ENCODE data around the gene TESK2.

The TESK2 gene

DNA sequence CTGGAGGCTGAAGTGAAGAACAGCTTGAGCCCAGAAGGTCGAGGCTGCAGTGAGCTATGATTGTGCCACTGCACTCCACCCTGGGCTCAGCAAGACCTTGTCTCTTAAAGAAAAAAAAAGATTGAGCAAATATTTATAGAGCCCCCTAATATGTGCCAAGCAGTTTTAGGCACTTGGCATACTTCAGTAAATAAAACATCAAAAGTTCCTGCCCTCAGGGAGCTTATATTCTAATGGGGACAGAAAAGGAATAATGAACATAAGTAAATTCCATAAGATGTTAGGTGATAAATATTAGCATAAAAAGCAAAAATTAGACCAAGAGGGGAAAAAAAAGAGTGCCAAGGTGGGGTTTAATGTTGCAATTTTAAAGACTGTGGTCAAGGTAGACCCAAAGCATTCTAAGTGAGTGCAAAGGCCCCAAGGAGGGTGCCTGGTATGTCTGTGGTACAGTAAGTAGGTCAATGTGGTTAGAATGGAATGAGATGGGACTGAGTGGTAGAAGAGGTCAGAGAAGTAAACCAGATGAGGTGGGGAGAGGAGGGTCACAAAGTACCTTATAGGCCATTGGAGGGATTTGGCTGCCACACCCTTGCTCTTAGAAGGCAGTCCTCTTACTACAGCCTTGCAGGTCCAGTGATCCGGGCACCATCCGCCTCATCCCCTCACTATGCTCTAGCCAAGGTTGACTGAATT lies 153.2 kb downstream of the TESK2 start:
- no peak for DNase-seq (ENCODE audit: low read depth in 2 of 2)

DNA sequence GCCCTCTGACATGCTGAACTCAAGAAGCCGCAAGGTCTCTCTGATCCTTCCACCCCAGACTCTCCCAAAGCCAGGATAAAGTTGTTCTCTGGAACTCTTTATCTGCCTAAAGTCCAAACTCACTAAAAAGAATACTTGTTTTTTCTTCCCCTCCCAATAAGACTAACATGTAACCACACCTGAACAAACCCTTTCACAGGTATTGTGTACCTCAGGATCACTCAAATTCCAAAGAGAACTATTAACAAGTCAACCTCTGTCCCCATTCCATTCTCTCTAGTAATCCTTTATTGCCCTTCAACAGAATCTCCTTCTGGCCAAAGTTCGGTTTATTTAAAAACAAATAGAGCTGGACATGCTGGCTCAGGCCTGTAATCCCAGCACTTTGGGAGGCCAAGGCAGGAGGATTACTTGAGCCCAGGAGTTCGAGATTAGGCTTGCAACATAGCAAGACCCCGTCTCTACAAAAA lies 155.1 kb downstream of the TESK2 start:
- DNase-seq (ENCODE audit: low read depth in 2 of 2): no peak

DNA sequence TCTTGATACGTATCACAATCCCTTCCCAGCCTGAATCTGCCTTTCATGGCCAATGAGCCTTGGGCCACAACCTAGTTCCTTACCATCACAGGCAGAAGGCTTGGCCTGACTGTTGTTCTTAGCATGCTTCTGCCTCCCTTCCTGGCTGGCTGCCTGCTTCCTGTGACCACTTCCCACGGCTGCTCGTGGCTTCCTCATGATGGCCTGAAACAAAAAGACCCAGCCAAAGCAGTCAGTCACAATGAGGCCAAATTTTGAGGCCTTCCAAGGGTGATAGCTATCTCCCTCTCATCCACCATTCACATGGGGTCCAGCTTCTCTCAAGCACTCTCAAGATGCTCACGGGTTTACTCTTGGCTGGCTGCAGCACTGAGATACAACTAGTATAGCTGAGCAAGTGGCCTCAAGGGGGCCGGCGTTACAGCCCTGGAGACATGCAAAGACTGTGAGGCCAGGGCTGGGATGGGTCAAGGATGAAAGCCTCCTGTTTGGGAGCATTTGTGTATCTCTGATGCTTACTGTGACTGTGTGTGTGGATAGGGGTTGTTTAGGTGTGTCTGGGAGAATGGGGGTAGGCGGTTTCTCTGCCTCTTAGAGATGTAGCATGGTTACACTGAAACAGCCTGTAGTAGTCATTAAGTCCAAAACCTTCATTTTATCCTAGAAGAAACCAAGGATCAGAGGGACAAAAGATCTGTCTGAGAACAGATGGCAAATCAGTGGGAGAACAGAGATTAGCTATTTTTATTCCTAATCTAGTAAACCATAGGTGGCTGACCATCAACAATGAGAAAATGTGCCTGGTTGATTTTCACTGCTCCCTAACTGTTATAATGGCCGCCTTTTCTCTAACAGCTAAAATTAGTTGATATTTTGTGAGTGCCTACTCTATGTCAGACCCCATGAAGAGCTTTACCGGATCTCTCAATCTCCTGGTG lies 156.4 kb downstream of the TESK2 start:
- no peak for DNase-seq (ENCODE audit: low read depth in 2 of 2)

DNA sequence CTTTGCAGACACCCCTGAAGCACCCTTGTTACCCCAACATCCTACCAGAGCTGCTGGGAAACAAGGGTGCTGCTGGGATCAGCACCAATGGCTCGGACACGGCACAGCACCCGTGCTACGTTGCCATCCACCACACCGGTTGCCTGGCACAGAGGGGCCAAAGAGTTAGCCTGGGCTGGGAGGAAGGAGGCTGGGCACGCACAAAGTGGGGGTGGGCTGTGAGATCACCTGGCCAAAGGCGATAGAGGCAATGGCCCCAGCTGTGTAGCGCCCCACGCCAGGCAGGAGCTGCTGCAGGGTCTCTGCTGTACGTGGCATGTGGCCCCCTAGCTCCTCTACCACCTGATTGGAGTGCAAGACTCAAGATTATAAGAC lies 158.6 kb downstream of the TESK2 start:
- DNase-seq (ENCODE audit: low read depth in 2 of 2): no peak

DNA sequence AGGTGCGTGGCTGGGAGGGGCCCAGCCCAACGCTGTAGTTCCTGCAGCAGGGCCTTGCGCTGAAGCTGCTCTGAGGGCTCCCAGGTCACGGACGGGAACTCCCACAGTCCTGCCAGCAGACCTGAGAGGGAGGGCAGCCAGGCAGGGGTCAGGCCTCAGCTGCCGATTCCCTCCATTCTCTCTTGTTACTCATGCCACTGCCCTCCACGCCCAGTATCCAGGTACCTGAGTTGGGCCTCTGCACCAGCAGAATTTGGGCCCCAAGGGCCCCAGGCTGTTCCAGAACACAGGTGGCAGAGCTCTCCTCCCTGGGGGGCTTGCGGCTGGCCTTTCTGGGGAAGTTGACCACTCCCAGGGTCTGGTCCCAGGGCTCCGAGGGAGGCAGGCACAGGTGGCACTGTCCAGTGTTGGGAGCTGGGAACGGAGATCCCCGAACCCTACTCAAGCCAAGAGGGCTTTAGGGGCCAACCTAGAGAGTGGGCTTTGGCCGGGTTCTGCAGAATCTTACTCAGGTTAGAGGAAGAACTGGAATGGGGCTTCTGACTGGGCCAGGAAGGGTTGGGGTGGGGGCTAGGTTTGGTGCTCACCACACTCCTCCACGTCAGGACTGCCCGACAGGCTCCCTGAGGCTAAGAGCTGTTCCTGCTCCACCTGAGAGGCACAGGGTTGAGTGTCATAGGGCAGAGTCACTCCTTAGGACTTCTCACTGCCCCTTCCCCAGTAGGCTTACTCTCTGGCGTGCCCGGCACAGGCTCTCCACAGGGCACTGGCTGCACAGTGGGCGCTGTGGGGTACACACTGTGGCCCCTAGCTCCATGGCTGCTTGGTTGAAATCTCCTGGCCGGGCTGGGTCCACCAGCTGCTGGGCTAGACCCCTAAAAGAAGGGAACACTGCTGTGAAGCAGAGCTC lies 159.3 kb downstream of the TESK2 start:
- DNase-seq (ENCODE audit: low read depth in 2 of 2): no peak

DNA sequence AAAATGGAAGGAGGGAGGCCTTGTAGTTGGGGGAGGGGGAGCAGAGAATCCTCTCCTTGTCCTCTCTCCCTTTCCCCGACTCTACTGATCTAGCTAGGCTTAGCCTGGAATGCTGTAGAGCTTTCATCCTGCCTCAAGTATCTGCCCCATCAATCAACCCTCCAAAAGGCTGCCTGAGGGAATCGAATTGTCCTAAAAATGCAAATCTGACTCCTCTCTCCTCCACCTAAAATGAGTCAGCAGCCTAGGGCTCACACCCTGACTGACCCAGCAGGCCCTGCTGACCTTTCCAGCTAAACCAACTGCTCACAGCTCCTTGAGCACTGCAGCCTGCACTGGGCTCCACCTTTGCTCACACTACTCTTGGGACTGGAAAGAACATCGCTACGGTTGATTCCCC lies 161.5 kb downstream of the TESK2 start:
- no peak for DNase-seq (ENCODE audit: low read depth in 2 of 2)

DNA sequence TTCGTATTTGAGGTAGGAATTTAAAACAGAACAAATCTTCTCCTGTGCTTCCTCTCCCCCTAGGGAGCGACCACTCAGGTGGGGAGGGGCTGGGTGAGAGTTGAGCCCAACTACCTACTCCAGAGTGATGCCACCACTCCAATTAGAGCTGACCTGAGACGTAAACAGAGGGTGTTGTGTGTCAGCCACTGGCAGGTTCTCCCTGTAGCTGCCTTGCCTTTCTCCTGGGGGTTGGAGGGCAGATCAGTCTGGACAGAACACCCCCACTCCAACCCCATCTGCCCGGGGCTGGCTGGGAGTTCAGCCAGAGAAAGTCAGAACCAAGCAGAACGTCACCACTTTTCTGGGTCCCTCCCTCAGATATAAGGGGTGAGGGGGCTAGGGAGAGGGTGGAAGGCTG lies 162.3 kb downstream of the TESK2 start:
- DNase-seq (ENCODE audit: low read depth in 2 of 2): no peak

DNA sequence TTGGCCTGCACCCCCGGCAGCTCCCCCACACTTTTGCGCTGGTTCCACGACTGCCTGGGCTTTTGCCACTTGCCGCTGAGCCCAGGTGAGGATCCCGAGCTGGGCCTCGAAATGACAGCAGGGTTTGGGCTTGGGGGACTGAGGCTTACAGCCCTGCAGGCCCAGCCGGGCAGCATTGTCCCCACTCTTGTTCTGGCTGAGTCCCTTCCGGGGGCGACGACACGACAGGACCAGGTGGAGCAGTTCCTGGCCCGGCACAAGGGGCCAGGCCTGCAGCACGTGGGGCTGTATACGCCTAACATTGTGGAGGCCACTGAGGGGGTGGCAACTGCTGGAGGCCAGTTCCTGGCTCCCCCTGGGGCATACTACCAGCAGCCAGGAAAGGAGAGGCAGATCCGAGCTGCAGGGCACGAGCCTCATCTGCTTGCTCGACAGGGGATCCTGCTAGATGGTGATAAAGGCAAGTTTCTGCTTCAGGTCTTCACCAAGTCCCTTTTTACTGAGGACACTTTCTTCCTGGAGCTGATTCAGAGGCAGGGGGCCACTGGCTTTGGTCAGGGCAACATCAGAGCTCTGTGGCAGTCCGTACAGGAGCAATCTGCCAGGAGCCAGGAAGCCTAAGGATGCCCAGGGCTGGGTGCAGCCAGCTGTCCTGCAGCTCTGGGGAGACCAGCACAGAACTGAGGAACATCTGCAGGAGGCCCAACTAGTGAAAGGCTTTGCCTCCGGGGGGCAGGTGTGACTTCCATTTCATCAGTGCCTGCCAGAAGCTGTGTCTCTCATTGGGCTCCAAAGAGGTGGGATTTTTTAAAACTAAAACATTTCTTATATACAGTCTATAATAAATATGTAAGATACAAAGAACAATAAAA lies 163.1 kb downstream of the TESK2 start:
- no peak for DNase-seq (ENCODE audit: low read depth in 2 of 2)

DNA sequence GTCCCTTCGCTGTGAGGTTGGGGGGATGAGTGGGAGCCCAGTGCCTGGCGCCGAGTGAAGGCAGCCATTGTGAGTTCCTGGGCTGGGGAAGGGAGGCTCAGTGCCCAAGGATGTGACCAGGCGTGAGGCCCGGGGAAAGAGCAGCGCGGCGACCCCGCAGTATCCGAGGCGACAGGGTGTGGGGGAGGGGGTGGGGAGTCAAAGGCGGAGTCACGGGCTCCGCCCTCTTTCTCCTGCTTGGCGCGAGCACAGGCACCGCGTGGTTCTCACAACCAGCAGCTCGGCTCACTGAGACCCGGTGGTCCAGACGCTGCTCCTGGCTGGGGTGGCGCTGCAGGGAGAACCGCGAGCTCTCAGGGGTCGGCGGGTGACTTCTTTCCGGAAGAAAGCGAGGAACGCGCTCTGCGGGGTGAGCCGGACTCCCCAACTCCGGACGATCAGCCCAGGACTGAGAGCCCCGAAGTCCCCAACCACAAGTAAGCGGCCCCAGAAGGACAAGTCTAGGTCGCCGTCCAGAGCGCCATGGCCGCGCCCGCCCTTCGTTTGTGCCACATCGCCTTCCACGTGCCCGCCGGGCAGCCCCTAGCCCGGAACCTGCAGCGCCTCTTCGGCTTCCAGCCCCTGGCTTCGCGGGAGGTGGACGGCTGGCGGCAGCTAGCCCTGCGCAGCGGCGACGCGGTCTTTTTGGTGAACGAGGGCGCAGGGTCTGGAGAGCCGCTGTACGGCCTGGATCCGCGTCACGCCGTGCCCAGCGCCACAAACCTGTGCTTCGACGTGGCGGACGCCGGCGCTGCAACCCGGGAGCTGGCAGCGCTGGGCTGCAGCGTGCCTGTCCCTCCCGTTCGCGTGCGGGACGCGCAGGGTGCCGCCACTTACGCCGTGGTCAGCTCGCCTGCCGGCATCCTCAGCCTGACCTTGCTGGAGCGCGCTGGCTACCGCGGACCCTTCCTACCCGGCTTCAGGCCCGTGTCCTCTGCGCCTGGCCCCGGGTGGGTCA lies 164.0 kb downstream of the TESK2 start, which contains the start of gene HPDL:
HPDL (plus strand) TSS at position 269 of the 997 bp plus-strand sequence; CDS start at position 523, 254 bp downstream.
- DNase-seq (ENCODE audit: low read depth in 2 of 2): peak; percentile 59 to 69

DNA sequence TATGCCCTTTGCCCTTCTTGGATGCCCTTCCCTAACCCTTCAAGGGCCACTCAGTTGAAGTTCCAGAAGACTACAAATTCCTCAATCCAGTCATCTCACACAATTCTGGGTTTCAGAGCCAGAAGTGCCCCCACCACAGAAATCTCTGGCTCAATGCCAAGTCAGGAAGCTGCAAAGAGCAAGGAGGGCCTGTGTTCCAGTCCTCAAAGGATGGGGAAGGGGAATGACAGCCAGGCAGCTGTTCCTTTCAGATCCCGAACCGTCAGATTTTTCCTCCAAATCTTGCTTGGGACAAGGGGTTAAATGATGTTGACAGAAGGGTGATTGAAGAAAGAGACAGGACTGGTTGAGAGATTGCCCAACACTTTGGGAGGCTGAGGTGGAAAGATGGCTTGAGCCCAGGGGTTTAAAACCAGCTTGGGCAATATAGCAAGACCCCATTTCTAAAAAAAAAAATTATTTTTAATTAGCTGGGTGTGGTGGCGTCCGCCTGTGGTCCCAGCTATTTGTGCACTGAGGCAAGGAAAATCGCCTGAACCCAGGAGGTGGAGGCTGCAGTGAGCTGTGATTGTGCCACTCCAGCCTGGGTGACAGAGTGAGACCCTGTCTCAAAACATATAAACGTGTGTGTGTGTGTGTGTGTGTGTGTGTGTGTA lies 165.0 kb downstream of the TESK2 start:
- DNase-seq (ENCODE audit: low read depth in 2 of 2): no peak

DNA sequence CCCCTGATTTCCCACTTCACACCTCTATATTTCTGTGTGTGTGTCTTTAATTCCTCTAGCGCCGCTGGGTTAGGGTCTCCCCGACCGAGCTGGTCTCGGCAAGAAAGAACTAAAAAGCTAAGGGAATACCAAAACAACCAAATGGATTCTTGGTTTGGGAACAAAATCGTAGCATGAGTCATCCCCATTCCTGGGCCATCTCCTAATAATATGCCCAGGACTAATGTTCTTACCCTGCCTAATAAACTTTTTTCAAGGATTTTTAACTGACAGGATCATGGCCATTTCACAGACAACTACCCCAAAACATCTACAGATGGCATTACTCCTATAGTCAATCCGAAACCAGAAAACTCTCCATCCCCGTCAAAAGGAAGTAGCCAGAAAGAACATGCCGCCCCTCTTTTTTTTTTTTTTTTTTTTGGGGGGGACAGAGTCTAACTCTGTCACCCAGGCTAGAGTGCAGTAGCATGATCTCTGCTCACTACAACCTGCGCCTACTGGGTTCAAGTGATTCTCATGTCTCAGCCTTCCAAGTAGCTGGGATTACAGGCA lies 168.4 kb downstream of the TESK2 start:
- DNase-seq (ENCODE audit: low read depth in 2 of 2): no peak

DNA sequence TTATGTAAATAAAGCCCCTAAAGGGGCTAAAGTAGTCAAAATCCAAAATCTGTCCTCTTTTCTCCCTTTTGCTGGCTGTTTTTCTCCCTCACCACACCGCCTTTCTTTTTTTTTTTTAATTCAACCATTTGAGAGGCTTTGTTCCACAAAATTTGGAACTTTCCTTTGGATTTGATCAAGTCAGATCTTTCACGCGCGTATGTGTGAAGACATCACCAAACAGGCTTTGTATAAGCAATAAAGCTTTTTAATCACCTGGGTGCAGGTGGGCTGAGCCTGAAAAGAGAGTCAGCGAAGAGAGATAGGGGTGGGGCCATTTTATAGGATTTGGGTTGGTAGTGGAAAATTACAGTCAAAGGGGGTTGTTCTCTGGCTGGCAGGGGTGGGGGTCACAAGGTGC lies 169.5 kb downstream of the TESK2 start:
- DNase-seq (ENCODE audit: low read depth in 2 of 2): no peak

DNA sequence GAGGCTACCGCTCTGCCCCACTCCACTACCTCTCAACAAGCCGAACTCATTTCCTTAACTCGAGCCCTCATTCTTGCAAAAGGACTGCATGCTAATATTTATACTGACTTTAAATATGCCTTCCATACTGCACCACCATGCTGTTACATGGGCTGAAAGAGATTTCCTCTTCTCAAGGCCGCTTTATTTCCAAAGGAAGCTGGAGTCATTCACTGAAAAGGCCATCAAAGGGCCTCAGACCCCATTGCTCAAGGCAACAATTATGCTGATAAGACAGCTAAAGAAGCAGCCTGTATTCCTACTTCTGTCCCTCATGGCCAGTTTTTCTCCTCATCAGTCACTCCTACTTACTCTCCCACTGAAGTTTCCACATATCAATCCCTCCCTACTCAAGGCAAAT lies 171.2 kb downstream of the TESK2 start:
- no peak for DNase-seq (ENCODE audit: low read depth in 2 of 2)

DNA sequence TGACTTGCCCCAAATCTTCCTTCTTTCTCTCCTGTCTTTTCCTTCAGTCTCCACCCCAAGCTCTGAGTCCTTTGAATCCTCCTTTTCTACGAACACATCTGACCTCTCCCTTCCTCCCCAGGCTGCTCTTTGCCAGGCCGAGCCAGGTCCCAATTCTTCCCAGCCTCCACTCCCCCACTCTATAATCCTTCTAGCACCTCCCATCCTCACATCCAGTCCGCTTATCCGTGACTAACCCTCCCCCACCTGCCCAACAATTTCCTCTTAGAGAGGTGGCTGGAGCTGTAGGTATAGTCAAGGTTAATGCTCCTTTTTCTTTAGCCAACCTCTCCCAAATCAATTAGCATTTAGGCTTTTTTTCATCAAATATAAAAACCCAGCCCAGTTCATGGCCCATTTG lies 173.8 kb downstream of the TESK2 start:
- no peak for DNase-seq (ENCODE audit: low read depth in 2 of 2)

DNA sequence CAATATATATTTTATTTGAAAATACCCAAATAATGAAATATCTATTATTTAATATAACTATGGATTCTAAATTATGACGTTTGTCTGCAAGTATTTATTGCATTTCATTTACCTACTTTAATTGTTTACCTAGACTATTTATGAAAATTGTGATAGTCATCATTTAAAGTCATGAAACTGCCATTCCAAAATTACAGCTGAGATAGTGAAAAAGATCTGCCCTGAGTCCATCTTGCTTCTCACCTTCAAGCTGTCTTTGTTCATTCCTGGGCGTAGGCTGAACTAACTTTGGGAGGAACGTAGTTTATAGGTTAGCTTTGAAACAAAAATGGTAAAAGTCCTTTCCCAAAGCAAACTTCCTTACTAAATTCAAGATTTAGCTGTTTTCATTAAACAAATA lies 176.7 kb downstream of the TESK2 start:
- no peak for DNase-seq (ENCODE audit: low read depth in 2 of 2)

DNA sequence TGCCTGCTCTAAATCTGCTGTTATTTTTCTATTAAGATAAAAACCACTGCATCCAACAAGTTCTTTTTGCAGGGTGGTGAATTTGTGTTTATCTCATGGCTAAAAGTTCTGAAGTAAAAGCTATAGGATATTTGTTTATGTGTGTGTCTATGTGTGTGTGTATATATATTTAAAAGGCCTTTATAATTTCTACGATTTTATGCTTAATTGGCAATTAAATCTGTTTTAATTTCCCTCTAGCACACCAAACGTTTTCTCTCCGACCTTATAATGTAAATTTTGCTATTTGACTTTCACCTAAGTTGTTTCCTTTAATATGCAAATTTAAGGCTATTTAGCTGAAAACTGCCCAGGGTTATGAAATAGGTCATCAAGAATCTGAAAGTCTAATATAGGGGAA lies 184.1 kb downstream of the TESK2 start:
- no peak for DNase-seq (ENCODE audit: low read depth in 2 of 2)

DNA sequence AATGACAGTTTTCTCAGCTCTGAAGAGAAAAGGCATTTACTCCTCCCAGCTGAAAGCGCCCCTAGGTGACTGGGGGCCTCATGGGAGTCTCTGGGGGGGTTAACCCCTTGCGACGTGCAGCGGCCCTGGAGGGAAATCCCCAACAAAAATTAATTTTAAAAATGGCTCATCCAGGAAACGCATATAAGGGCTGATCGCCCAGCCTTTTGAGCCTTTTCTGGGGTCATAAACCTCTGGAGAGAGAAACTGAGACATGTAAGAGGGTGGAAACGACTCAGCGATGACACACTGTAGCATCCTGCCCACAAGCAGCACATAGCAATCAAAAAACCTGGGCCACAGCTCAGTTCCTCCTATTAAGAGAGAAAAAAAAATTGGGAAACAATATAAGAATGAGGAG lies 184.6 kb downstream of the TESK2 start:
- no peak for DNase-seq (ENCODE audit: low read depth in 2 of 2)

DNA sequence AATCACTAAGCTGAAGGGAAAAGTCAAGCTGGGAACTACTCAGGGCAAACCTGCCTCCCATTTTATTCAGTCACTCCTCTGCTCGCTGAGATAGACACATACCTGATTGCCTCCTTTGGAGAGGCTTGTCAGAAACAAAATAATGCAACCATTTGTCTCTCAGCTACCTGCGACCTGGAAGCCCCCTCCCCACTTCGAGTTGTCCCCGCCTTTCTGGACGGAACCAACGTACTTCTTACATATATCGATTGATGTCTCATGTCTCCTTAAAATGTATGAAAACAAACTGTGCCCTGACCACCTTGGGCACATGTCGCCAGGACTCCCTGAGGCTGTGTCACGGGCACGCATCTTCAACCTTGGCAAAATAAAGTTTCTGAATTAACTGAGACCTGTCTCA lies 185.7 kb downstream of the TESK2 start:
- DNase-seq (ENCODE audit: low read depth in 2 of 2): no peak

Data from stimulated activated CD4-positive, alpha-beta T cell treated with anti-CD3 and anti-CD28 coated beads, Interleukin-1b, Interleukin-23, amount 100 ng/mL, for 4 hours (primary cell).